CD4-positive, alpha-beta T cell (primary cell): Measurements from ENCODE around the gene PHOX2A. TPM values are rescaled to one million over a fixed set of nuclear protein-coding genes. Genes with fewer than 3 reads are reported as not detected.

Experiments
- ATAC-seq: fragments of 200-7000 bp; cut with Tn5 transposase; one replicate; pipeline ENCODE4 v1.10.0; 2022; ENCODE audit warnings: mild to moderate bottlenecking; ENCODE audit not compliant: poor library complexity
- CTCF ChIA-PET: fragments of 350-600 bp; sonication (Branson Sonifier 250); formaldehyde crosslinking; loops from one replicate; lab custom pipeline; 2021; ENCODE audit warnings: antibody characterized with exemption, inconsistent platforms; lab: Charles Lee
- POLR2A ChIA-PET: fragments of 350-600 bp; sonication (Branson Sonifier 250); formaldehyde crosslinking; loops from one replicate; lab custom pipeline; 2021; ENCODE audit warnings: antibody characterized with exemption, inconsistent platforms; lab: Charles Lee
- DNase-seq, 14 experiments: peaks; one replicate each; pipeline ENCODE4 v3.0.0-alpha.2; 2013 to 2020; ENCODE audit warnings: mixed read lengths in 2 of 14
- H3K27ac ChIP-seq, 2 donors: one replicate each; pipeline versions ENCODE4 v1.5.1 to v1.7.0; 2013; ENCODE audit warnings: low read length in 2 of 2, low read depth in 1 of 2, mild to moderate bottlenecking in 1 of 2
- H3K27me3 ChIP-seq, 2 experiments: 1 replicate in 1 of 2; 2 replicates in 1 of 2; pipeline versions ENCODE4 v1.6.1 to v1.7.0; 2013; ENCODE audit warnings: low read length in 2 of 2, control low read depth in 1 of 2, mild to moderate bottlenecking in 1 of 2, moderate library complexity in 1 of 2; ENCODE audit not compliant: insufficient read depth in 2 of 2, control insufficient read depth in 1 of 2
- H3K36me3 ChIP-seq: one replicate; pipeline ENCODE4 v1.6.1; 2013; ENCODE audit warnings: low read length, control low read depth; ENCODE audit not compliant: insufficient read depth
- H3K4me1 ChIP-seq: one replicate; pipeline ENCODE4 v1.6.1; 2013; ENCODE audit warnings: low read length, control low read depth; ENCODE audit not compliant: insufficient read depth
- H3K4me3 ChIP-seq: one replicate; pipeline ENCODE4 v1.5.1; 2013; ENCODE audit warnings: mild to moderate bottlenecking, low read length, moderate library complexity
- H3K9me3 ChIP-seq, 2 experiments: 1 replicate in 1 of 2; 2 replicates in 1 of 2; pipeline versions ENCODE4 v1.6.1 to v1.7.0; 2013; ENCODE audit warnings: low read length in 2 of 2, mild to moderate bottlenecking in 2 of 2, control low read depth in 1 of 2, moderate library complexity in 1 of 2; ENCODE audit not compliant: control insufficient read depth in 1 of 2, insufficient read depth in 1 of 2
- H3K27ac Mint-ChIP-seq: one replicate; pipeline ENCODE4 v1.8.0; 2020; ENCODE audit warnings: mixed read lengths
- H3K27me3 Mint-ChIP-seq: one replicate; pipeline ENCODE4 v1.8.0; 2021; ENCODE audit warnings: mixed read lengths
- H3K36me3 Mint-ChIP-seq: one replicate; pipeline ENCODE4 v1.8.0; 2021; ENCODE audit warnings: low read depth, mixed read lengths
- H3K4me1 Mint-ChIP-seq: one replicate; pipeline ENCODE4 v1.8.0; 2021; ENCODE audit warnings: low read depth, mixed read lengths
- H3K4me3 Mint-ChIP-seq: one replicate; pipeline ENCODE4 v1.8.0; 2020; ENCODE audit warnings: mild to moderate bottlenecking, mixed read lengths
- H3K9me3 Mint-ChIP-seq: one replicate; pipeline ENCODE4 v1.8.0; 2020; ENCODE audit warnings: mixed read lengths
- intact Hi-C, 2 experiments: fragments of 100-400 bp; cut with DNase I in 1 of 2; cut with micrococcal nuclease in 1 of 2; formaldehyde crosslinking; loops; one replicate each; pipeline versions ENCODE4 v1.15.1 to v1.9.0; 2023 to 2025; cut with DNase I, micrococcal nuclease
- polyA plus RNA-seq, 2 donors: library from polyadenylated mRNA; unstranded; fragments of 120-200 nt; gene quantifications; one replicate each; pipeline ENCODE4 v1.2.1, GENCODE V29; 2013
- total RNA-seq, 174 experiments: library from RNA in 2 of 174; stranded (reverse) in 2 of 174; gene quantifications; one replicate each; pipeline ENCODE4 v1.2.3 and lab custom pipeline; 2021 to 2026
- TF ChIP-seq, protein P1 (sequence below): fragments of 200-600 bp; IDR thresholded peaks from one replicate; pipeline ENCODE4 v1.8.0; 2022; ENCODE audit warnings: antibody characterized with exemption, mild to moderate bottlenecking

PHOX2A gene
- not detected for total RNA-seq
- 0.08 TPM for polyA plus RNA-seq (2013, experiment 1 of 2)
- not detected for polyA plus RNA-seq (2013, experiment 2 of 2)
- 0 to 0.16 (median 0) reads per million in 172 experiments for total RNA-seq (lab: John Stamatoyannopoulos, UW)

DNA sequence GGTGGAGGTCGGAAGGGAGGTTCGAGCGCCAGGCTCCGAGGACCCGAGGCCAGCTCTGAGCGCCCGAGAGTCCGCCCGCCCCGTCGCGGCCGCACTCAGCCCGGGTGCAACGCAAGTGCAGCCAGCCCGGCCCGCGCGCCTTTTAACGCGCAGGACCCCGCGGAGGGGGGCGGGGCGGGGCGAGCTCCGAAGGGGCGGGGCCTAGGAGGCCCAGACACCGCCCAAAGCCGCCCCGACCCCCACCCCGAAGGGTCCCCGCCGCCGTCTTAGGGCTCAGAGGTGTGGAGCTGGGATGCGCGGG, at the start of gene PHOX2A:
TSS of gene PHOX2A (minus strand) at position 117 of the 301 bp plus-strand sequence. CDS start 172 bp downstream, outside the sequence.
- H3K27me3 ChIP-seq, result peaks cover 61 to 89% of the 10 kb centered on the region in 2 experiments
- Mint-ChIP-seq H3K27ac (no peak within 1 kb of the TSS), H3K4me3 (no peak within 1 kb of the TSS), H3K4me1 (peaks cover 32% of the 10 kb centered on the region), H3K9me3 (no peaks in the 10 kb centered on the region), H3K27me3 (peaks cover 48% of the 10 kb centered on the region), H3K36me3 (no peaks in the 10 kb centered on the region)
- H3K36me3 ChIP-seq, result no peaks in the 10 kb centered on the region
- CTCF ChIA-PET, result no interaction called here
- H3K4me1 ChIP-seq, result peaks cover 32% of the 10 kb centered on the region
- no peak within 1 kb of the TSS for H3K27ac ChIP-seq
- POLR2A ChIA-PET, result no interaction called here
- no peak for ATAC-seq
- H3K4me3 ChIP-seq, result no peak within 1 kb of the TSS
- no peak for DNase-seq
- intact Hi-C loops, result no loop called here
- TF ChIP-seq, protein P1, sequence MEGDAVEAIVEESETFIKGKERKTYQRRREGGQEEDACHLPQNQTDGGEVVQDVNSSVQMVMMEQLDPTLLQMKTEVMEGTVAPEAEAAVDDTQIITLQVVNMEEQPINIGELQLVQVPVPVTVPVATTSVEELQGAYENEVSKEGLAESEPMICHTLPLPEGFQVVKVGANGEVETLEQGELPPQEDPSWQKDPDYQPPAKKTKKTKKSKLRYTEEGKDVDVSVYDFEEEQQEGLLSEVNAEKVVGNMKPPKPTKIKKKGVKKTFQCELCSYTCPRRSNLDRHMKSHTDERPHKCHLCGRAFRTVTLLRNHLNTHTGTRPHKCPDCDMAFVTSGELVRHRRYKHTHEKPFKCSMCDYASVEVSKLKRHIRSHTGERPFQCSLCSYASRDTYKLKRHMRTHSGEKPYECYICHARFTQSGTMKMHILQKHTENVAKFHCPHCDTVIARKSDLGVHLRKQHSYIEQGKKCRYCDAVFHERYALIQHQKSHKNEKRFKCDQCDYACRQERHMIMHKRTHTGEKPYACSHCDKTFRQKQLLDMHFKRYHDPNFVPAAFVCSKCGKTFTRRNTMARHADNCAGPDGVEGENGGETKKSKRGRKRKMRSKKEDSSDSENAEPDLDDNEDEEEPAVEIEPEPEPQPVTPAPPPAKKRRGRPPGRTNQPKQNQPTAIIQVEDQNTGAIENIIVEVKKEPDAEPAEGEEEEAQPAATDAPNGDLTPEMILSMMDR, result no peak
- peaks cover 0 to 26% of the 10 kb centered on the region in 2 experiments for H3K9me3 ChIP-seq

GRCh38 chr11:72293391-72293790, 49.4 kb upstream of the PHOX2A start:
- no peak overlapping the region for H3K27ac ChIP-seq
- H3K9me3 Mint-ChIP-seq, result no peaks in the 10 kb centered on the region
- ATAC-seq (no peak), DNase-seq (no peak)
- intact Hi-C loops, result loop anchor here in 1 of 2 experiments (5.0 kb wide), 1 partner anchor 139 kb away; the partner anchor contains the start of gene CLPB
- H3K27me3 Mint-ChIP-seq, result no peaks in the 10 kb centered on the region
- H3K27ac Mint-ChIP-seq, result no peak overlapping the region
- H3K4me1 ChIP-seq, result no peaks in the 10 kb centered on the region
- TF ChIP-seq, protein P1, result no peak
- H3K36me3 Mint-ChIP-seq, result peaks cover 26% of the 10 kb centered on the region
- CTCF ChIA-PET, result no interaction called here
- POLR2A ChIA-PET, result no interaction called here
- peaks cover 28% of the 10 kb centered on the region for H3K36me3 ChIP-seq
- no peaks in the 10 kb centered on the region for H3K27me3 ChIP-seq
- no peak overlapping the region for H3K4me3 ChIP-seq
- no peaks in the 10 kb centered on the region for H3K4me1 Mint-ChIP-seq
- H3K4me3 Mint-ChIP-seq, result no peak overlapping the region
- H3K9me3 ChIP-seq, result no peaks in the 10 kb centered on the region

- CTCF ChIA-PET, result interaction anchor here (0.7 kb wide), 1 partner anchor 998 kb away, joined by 5 read pairs; no protein-coding TSS in a partner anchor
- Histone ChIP-seq H3K4me3 (no peak overlapping the region), H3K4me1 (no peaks in the 10 kb centered on the region), H3K27ac (no peak overlapping the region), H3K9me3 (no peaks in the 10 kb centered on the region), H3K27me3 (no peaks in the 10 kb centered on the region), H3K36me3 (peaks cover 21% of the 10 kb centered on the region)
- no peak overlapping the region for H3K4me3 Mint-ChIP-seq
- ATAC-seq, result no peak
- no peaks in the 10 kb centered on the region for H3K4me1 Mint-ChIP-seq
- POLR2A ChIA-PET, result interaction anchor here (1.1 kb wide), 1 partner anchor 22 kb away, joined by 3 read pairs; no protein-coding TSS in a partner anchor
- no peak for DNase-seq
- intact Hi-C loops, result loop anchor here in 1 of 2 experiments (5.0 kb wide), 1 partner anchor 140 kb away; the partner anchor contains the start of gene CLPB
- peaks cover 21% of the 10 kb centered on the region for H3K36me3 Mint-ChIP-seq
- TF ChIP-seq, protein P1, result no peak
- H3K9me3 Mint-ChIP-seq, result no peaks in the 10 kb centered on the region
- H3K27ac Mint-ChIP-seq, result no peak overlapping the region
- H3K27me3 Mint-ChIP-seq, result no peaks in the 10 kb centered on the region
Observed at GRCh38 chr11:72292106-72292785, 48.3 kb upstream of the PHOX2A start.
